ENCODE data around the gene KRT85.
"Not testable (repeated sequence)": the region's sequence is repeated elsewhere in the genome, so short reads cannot be mapped to it uniquely, and the experiment has no call there.

KRT85 gene

DNA sequence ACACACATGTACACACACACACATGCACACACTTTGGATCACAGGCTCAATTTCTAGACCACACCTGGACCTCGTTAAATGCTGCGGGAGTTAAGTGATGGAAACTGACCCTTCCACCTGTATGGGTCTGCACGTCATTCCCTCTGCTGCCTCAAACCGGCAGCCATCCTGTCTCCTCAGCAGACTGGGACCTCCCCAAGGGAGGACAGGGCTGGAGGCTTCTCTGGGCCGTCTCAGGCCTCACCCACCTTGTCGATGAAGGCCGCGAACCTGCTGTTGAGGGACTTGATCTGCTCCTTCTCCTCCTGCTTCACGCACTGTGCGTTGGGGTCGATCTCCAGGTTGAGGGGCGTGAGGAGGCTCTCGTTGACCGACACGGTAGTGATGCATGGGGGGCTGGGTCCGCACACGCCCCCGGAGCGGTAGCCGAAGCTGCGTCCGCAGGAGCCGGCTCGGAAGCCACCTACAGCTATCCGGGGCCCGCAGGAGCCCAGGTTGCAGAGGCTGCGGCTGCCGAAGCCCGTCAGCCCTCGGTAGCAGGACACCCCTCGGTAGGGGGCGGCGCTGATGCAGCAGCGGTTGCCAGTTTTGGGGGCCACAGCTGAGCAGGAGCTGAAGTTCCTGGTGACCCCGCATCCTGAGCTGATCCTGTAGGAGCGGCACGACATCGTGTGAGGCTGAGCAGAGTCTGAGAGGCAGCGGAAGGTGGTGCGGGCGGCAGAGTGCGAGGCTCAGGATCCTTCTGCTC lies at the start of gene KRT85:
Gene KRT85 (minus strand): TSS at position 744 of the 748 bp plus-strand sequence. CDS start 76 bp downstream, at position 668.
- H3K9ac ChIP-seq (ENCODE audit: low read length): no peak within 1 kb of the TSS
- no peaks in the 10 kb centered on the region for H3K9me3 ChIP-seq (ENCODE audit: control insufficient read depth, low read depth, low read length)
- H3K4me3 ChIP-seq (ENCODE audit: low read length): no peak within 1 kb of the TSS
- H3K27me3 ChIP-seq (ENCODE audit: control insufficient read depth, insufficient read depth, low read length): no peaks in the 10 kb centered on the region
- no peaks in the 10 kb centered on the region for H3K36me3 ChIP-seq (ENCODE audit: control insufficient read depth, low read depth, low read length)
- H3K27ac ChIP-seq (ENCODE audit: low read length): no peak within 1 kb of the TSS
- H3K4me1 ChIP-seq (ENCODE audit: control insufficient read depth, low read depth, low read length): no peaks in the 10 kb centered on the region

DNA sequence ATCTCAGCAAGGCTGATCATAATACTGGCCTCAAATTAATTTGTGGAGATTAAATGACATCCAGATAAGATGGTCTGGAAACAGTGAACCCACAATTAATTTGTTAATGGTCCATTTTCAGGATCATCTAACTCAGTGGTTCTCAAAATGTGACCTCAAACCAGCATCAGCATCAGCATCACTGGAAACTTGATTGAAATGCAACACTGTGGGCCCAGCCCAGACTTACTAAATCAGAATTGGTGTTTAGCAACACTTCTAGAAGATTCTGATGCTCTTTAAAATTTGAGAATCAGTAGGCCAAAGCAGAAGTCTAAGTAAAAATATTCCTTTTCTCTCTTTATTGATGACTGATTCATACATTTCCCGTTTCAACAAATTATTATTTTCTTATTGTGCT lies 49.5 kb upstream of the KRT85 start:
- no peak overlapping the region for H3K27ac ChIP-seq (ENCODE audit: low read length)

DNA sequence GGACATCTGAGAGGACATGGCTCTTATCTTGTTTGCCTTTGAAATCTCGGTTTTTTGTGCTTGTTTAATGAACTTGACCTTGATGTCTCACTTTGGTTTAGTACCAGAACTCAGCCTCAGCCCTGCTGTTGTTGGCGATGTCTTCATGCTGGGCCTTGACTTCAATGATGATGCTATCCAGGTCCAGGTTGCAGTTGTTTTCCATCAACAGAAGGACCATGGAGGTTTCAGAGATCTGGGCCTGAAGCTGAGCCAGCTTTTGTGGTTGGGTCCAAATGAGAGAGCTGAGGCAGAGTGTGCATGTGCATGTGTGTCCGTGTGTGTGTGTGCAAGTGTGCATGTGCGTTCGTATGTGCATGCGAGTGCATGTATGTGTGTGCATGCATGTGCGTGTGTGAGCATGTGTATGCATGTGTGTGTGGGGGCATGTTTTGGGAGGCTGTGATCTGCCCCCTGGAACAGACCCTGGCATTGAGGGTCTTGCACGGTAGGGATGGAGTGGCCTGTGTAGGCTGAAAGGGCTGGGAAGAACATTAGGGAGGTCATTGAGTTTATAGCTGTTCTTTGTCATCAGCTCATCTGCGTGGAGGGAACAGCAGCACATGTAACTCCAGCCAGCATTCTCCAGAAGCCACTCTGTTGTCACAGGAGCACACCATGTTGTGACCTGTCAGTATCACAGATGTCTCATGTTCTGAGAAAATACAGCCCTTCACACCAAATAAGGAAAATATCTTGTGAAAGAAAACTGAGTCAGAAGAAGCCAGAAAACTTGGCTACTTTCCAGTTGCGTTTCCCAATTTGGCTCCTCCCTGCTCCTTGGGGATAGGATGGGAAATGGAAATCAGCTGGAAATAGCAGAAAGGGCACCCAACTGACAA lies 48.8 kb upstream of the KRT85 start:
- no peaks in the 10 kb centered on the region for H3K27me3 ChIP-seq (ENCODE audit: control insufficient read depth, insufficient read depth, low read length)
- no peak overlapping the region for H3K27ac ChIP-seq (ENCODE audit: low read length)
- no peaks in the 10 kb centered on the region for H3K4me1 ChIP-seq (ENCODE audit: control insufficient read depth, low read depth, low read length)
- no peaks in the 10 kb centered on the region for H3K9me3 ChIP-seq (ENCODE audit: control insufficient read depth, low read depth, low read length)
- H3K4me3 ChIP-seq (ENCODE audit: low read length): no peak overlapping the region
- no peaks in the 10 kb centered on the region for H3K36me3 ChIP-seq (ENCODE audit: control insufficient read depth, low read depth, low read length)
- H3K9ac ChIP-seq (ENCODE audit: low read length): no peak overlapping the region

More for the DNA sequence above, 49.5 kb upstream of the KRT85 start:
- Histone ChIP-seq H3K9me3 (ENCODE audit: control insufficient read depth, low read depth, low read length) (no peaks in the 10 kb centered on the region), H3K4me1 (ENCODE audit: control insufficient read depth, low read depth, low read length) (no peaks in the 10 kb centered on the region), H3K4me3 (ENCODE audit: low read length) (no peak overlapping the region), H3K27me3 (ENCODE audit: control insufficient read depth, insufficient read depth, low read length) (no peaks in the 10 kb centered on the region), H3K9ac (ENCODE audit: low read length) (no peak overlapping the region), H3K36me3 (ENCODE audit: control insufficient read depth, low read depth, low read length) (no peaks in the 10 kb centered on the region)

DNA sequence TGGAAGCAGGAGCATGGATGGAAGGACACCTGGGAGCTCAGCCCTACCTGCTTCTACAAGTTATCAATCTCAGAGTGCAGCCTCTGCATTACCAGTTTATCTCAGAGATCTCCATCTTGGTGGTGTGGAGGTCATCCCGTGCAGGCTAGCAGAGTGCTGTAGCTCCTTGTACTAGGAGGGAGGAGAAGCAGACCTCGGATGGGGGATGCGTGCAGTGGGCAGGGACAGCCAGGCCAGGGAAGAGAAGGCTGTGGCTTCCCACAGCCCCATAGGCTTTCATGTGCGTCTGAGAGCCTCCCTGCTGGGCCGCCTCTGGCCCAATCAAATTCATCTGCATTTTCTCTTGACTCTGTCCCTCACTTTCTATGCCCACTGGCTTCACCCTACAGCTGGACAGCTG lies 47.7 kb upstream of the KRT85 start:
- Histone ChIP-seq H3K36me3 (ENCODE audit: control insufficient read depth, low read depth, low read length) (no peaks in the 10 kb centered on the region), H3K9ac (ENCODE audit: low read length) (no peak overlapping the region), H3K9me3 (ENCODE audit: control insufficient read depth, low read depth, low read length) (no peaks in the 10 kb centered on the region), H3K4me3 (ENCODE audit: low read length) (no peak overlapping the region), H3K27me3 (ENCODE audit: control insufficient read depth, insufficient read depth, low read length) (no peaks in the 10 kb centered on the region), H3K4me1 (ENCODE audit: control insufficient read depth, low read depth, low read length) (no peaks in the 10 kb centered on the region), H3K27ac (ENCODE audit: low read length) (no peak overlapping the region)

DNA sequence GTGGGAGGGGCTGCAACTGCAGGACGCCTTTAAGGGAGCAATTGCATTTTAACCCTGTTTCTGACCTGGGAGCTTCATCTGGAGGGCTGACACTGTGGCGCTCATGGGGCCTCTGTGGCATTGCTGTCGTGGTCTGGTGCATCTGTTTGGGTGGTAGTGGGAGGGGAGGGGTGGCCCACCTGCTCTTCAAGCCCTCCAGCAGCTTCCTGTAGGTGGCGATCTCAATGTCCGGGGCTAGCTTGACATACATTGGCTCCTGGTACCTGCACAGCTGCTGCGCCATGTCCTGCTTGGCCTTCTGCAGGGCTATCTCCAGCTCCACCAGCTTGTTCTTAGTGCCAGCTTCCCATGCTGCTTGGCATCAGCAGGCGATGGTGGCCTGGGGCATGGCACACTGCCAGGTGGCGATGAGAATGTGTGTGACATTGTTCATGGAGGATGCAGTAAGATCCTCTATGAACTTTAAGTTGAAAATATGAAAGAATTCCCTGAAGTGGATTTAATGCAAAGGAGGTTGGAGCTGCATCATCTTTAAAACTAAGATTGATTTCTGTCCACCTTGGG lies 46.6 kb upstream of the KRT85 start:
- H3K4me3 ChIP-seq (ENCODE audit: low read length): no peak overlapping the region
- no peaks in the 10 kb centered on the region for H3K36me3 ChIP-seq (ENCODE audit: control insufficient read depth, low read depth, low read length)
- H3K4me1 ChIP-seq (ENCODE audit: control insufficient read depth, low read depth, low read length): no peaks in the 10 kb centered on the region
- H3K27ac ChIP-seq (ENCODE audit: low read length): no peak overlapping the region
- H3K9ac ChIP-seq (ENCODE audit: low read length): no peak overlapping the region
- no peaks in the 10 kb centered on the region for H3K9me3 ChIP-seq (ENCODE audit: control insufficient read depth, low read depth, low read length)
- H3K27me3 ChIP-seq (ENCODE audit: control insufficient read depth, insufficient read depth, low read length): no peaks in the 10 kb centered on the region

DNA sequence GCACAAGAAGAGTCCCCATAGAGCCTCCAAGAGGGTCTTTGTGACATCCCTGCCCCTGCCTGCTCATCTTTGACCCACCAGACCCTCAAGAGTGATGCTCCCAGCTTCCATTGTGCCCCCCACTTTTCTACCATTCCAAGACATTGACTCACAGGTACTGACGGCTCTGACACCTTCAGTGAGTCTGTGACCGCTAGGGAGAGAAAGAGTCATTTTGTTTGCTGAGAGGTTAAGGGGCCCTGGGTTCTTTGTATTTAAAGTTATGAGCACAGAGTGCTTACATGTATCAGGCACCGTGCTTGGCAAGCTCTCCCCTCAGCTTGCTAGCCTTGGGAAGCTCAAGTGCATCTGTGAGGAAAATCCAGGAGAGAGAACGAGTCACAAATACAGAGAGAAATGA lies 45.9 kb upstream of the KRT85 start:
- no peaks in the 10 kb centered on the region for H3K27me3 ChIP-seq (ENCODE audit: control insufficient read depth, insufficient read depth, low read length)
- H3K4me1 ChIP-seq (ENCODE audit: control insufficient read depth, low read depth, low read length): no peaks in the 10 kb centered on the region
- H3K27ac ChIP-seq (ENCODE audit: low read length): no peak overlapping the region
- H3K4me3 ChIP-seq (ENCODE audit: low read length): no peak overlapping the region
- H3K36me3 ChIP-seq (ENCODE audit: control insufficient read depth, low read depth, low read length): no peaks in the 10 kb centered on the region
- H3K9me3 ChIP-seq (ENCODE audit: control insufficient read depth, low read depth, low read length): no peaks in the 10 kb centered on the region
- H3K9ac ChIP-seq (ENCODE audit: low read length): no peak overlapping the region

DNA sequence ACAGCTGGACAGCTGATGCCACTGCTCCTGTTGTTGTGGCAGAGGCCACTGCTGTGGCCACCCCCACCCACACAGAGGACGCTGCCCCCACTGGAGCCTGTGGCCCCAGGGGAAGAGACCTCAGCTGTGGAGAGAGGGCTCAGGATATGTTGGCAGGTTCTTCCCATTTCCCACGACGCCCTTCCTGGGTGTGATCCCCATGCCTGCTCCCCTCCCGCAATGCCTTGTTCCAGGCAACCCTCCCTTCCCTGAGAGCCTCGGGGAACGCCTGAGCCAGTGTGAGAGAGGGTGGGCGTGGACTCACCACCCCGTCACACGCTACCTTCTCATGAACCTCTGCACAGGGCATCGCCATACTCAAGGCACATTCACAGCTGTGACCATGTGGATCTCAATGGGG lies 44.5 kb upstream of the KRT85 start:
- Histone ChIP-seq H3K36me3 (ENCODE audit: control insufficient read depth, low read depth, low read length) (no peaks in the 10 kb centered on the region), H3K9ac (ENCODE audit: low read length) (no peak overlapping the region), H3K27me3 (ENCODE audit: control insufficient read depth, insufficient read depth, low read length) (no peaks in the 10 kb centered on the region), H3K4me1 (ENCODE audit: control insufficient read depth, low read depth, low read length) (no peaks in the 10 kb centered on the region), H3K4me3 (ENCODE audit: low read length) (no peak overlapping the region), H3K9me3 (ENCODE audit: control insufficient read depth, low read depth, low read length) (no peaks in the 10 kb centered on the region), H3K27ac (ENCODE audit: low read length) (no peak overlapping the region)

DNA sequence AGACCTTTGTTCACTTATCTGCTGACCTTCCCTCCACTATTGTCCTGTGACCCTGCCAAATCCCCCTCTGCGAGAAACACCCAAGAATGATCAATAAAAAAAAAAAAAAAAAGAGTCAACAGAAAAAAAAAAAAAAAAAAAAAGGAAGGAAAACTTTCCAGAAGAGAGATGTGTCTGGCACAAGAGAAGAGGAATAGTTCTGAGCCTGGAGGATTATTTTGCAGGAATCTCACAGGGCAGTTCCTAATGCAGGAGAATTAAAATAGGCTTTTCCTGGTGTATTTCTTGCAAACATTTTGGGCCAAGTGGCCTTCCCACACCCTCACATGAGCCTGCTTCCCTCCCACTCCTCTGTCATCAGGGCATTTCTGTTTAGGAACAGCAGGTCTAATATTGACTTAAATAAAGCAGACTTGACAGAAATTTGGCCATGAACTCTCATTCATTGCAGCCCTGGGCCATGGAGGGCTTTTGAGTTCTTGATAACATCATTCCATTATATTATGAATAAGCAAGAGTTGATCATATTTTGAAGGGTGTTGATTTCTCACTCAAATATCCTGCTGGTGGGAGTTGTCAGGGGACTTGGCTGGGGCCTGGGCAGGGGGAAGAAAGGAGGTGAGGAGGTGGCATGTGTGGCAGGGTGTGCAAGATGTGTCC lies 43.4 kb upstream of the KRT85 start:
- H3K9me3 ChIP-seq (ENCODE audit: control insufficient read depth, low read depth, low read length); H3K36me3 ChIP-seq (ENCODE audit: control insufficient read depth, low read depth, low read length); H3K4me1 ChIP-seq (ENCODE audit: control insufficient read depth, low read depth, low read length); H3K4me3 ChIP-seq (ENCODE audit: low read length); H3K27ac ChIP-seq (ENCODE audit: low read length); H3K27me3 ChIP-seq (ENCODE audit: control insufficient read depth, insufficient read depth, low read length); H3K9ac ChIP-seq (ENCODE audit: low read length): not testable (repeated sequence)

DNA sequence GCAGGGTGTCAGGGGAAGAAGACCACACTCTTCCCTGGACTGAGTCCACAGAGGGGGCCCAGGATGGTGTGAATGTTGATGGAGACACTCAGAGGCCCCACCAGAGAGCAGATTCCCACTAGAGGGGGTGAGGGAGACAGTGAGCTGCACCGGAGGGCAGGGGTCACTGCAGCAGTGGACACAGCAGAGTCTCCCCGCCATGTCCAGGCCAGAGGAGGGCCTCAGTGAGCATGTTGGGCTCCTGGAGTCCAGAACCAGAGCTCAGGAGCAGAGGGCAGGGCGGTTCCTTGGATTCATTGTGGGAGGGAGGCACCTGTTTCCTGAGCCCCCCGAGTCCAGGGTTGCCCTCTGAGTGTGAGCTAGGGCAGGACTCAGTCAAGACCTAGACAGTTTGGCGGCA lies 40.6 kb upstream of the KRT85 start:
- H3K9me3 ChIP-seq (ENCODE audit: control insufficient read depth, low read depth, low read length): no peaks in the 10 kb centered on the region
- H3K27me3 ChIP-seq (ENCODE audit: control insufficient read depth, insufficient read depth, low read length): no peaks in the 10 kb centered on the region
- no peak overlapping the region for H3K27ac ChIP-seq (ENCODE audit: low read length)
- H3K4me1 ChIP-seq (ENCODE audit: control insufficient read depth, low read depth, low read length): no peaks in the 10 kb centered on the region
- no peak overlapping the region for H3K4me3 ChIP-seq (ENCODE audit: low read length)
- H3K36me3 ChIP-seq (ENCODE audit: control insufficient read depth, low read depth, low read length): no peaks in the 10 kb centered on the region
- H3K9ac ChIP-seq (ENCODE audit: low read length): no peak overlapping the region

DNA sequence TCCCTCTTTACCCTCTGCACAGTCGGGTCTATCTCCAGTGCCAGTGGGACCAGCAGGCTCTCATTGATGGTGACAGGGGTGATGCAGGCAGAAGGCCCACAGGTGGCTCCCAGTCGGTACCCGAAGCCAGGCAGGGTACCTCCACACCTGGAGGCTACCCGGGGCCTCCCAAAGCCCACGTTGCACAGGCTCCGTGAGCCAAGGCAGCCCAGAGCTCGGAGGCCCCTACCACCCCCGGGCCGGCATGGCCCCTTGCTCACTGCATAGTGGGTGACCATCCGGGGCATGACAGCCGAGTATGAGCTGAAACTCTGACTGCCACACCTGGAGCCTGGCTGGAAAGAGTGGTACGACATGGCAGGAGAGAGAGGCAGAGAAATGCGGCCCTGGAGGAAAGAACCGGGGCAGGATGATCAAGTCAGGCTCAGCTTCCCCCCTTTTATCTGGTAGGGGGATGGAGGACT lies 38.7 kb upstream of the KRT85 start, which contains the start of gene KRT82:
Gene KRT82 (minus strand): TSS at position 414 of the 464 bp plus-strand sequence. CDS start 58 bp downstream, at position 356.
- no peaks in the 10 kb centered on the region for H3K27me3 ChIP-seq (ENCODE audit: control insufficient read depth, insufficient read depth, low read length)
- H3K27ac ChIP-seq (ENCODE audit: low read length): no peak within 1 kb of the TSS
- no peaks in the 10 kb centered on the region for H3K36me3 ChIP-seq (ENCODE audit: control insufficient read depth, low read depth, low read length)
- no peak within 1 kb of the TSS for H3K9ac ChIP-seq (ENCODE audit: low read length)
- no peak within 1 kb of the TSS for H3K4me3 ChIP-seq (ENCODE audit: low read length)
- H3K4me1 ChIP-seq (ENCODE audit: control insufficient read depth, low read depth, low read length): no peaks in the 10 kb centered on the region
- no peaks in the 10 kb centered on the region for H3K9me3 ChIP-seq (ENCODE audit: control insufficient read depth, low read depth, low read length)

DNA sequence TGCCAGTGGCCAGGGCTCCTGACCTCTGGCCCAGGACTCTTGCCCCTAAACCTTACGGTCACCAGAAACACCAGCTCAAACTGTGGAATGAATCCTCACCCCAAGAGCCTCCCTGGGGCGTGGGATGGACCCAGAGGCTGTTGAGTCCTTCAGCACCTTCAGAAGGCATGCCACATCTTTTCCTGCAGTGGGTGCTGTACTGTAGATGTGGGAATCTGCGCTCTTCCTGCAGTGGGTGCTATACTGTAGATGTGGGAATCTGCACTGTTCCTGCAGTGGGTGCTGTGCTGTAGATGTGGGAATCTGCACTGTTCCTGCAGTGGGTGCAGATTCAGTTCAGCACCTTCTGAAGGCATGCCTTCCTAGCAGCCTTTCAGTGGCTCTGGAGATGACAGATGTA lies 37.7 kb upstream of the KRT85 start:
- no peaks in the 10 kb centered on the region for H3K4me1 ChIP-seq (ENCODE audit: control insufficient read depth, low read depth, low read length)
- no peaks in the 10 kb centered on the region for H3K27me3 ChIP-seq (ENCODE audit: control insufficient read depth, insufficient read depth, low read length)
- H3K27ac ChIP-seq (ENCODE audit: low read length): no peak overlapping the region
- H3K9me3 ChIP-seq (ENCODE audit: control insufficient read depth, low read depth, low read length): no peaks in the 10 kb centered on the region
- H3K36me3 ChIP-seq (ENCODE audit: control insufficient read depth, low read depth, low read length): no peaks in the 10 kb centered on the region
- no peak overlapping the region for H3K4me3 ChIP-seq (ENCODE audit: low read length)
- no peak overlapping the region for H3K9ac ChIP-seq (ENCODE audit: low read length)

All from iPS-18a (cell line).